Skeletal muscle satellite cell (primary cell): ENCODE data around the gene SUN3.
"Not testable (repeated sequence)": the region's sequence is repeated elsewhere in the genome, so short reads cannot be mapped to it uniquely, and the experiment has no call there.

Experiments
- H3K27me3 ChIP-seq: 2 replicates; pipeline ENCODE4 v1.7.0; 2013; ENCODE audit warnings: low read length; ENCODE audit not compliant: control insufficient read depth, insufficient read depth
- H3K36me3 ChIP-seq: 2 replicates; pipeline ENCODE4 v1.7.0; 2013; ENCODE audit warnings: mild to moderate bottlenecking, control low read depth, low read length; ENCODE audit not compliant: insufficient read depth
- H3K4me1 ChIP-seq: 2 replicates; pipeline ENCODE4 v1.7.0; 2013; ENCODE audit warnings: low read length; ENCODE audit not compliant: control insufficient read depth, insufficient read depth
- H3K4me2 ChIP-seq: 2 replicates; pipeline ENCODE4 v1.7.0; 2013; ENCODE audit warnings: mild to moderate bottlenecking, low read length
- H3K4me3 ChIP-seq: 2 replicates; pipeline ENCODE4 v1.7.0; 2013; ENCODE audit warnings: low read length
- H3K9ac ChIP-seq: 2 replicates; pipeline ENCODE4 v1.7.0; 2013; ENCODE audit warnings: mild to moderate bottlenecking, low read depth, low read length, moderate library complexity
- H3K9me3 ChIP-seq: replicated peaks from 2 replicates; pipeline ENCODE4 v1.7.0; 2013; ENCODE audit warnings: mild to moderate bottlenecking, control low read depth, low read length

SUN3 gene

GRCh38 chr7:48025624-48026023 is 3.3 kb downstream of the SUN3 start:
- no peak overlapping the region for H3K9ac ChIP-seq
- H3K4me2 ChIP-seq, result no peak overlapping the region
- H3K36me3 ChIP-seq, result no peaks in the 10 kb centered on the region
- no peaks in the 10 kb centered on the region for H3K4me1 ChIP-seq
- no peaks in the 10 kb centered on the region for H3K9me3 ChIP-seq
- H3K27me3 ChIP-seq, result peaks cover 68% of the 10 kb centered on the region
- H3K4me3 ChIP-seq, result no peak overlapping the region

DNA sequence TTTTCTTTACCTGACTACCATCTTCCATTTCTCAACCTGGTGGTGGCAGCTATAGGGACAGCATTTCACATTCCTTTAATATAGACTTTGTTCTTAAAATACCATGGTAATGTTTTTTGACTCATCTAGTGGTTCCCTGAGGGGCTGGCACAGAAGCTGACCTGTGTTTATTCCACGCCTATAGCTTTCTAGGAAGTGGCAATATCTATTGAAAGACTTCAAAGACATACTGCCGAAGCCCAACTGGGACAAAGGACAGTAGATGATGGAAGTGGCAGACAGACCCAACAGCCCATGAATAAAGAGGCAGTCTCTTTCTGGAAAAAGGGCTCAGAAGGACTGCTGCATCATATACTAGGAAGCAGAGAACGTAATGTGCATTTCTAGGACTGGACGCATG is 11.2 kb downstream of the SUN3 start:
- Histone ChIP-seq H3K9me3 (no peaks in the 10 kb centered on the region), H3K4me1 (no peaks in the 10 kb centered on the region), H3K4me3 (no peak overlapping the region), H3K27me3 (peaks cover 29% of the 10 kb centered on the region), H3K9ac (no peak overlapping the region), H3K4me2 (no peak overlapping the region), H3K36me3 (no peaks in the 10 kb centered on the region)

DNA sequence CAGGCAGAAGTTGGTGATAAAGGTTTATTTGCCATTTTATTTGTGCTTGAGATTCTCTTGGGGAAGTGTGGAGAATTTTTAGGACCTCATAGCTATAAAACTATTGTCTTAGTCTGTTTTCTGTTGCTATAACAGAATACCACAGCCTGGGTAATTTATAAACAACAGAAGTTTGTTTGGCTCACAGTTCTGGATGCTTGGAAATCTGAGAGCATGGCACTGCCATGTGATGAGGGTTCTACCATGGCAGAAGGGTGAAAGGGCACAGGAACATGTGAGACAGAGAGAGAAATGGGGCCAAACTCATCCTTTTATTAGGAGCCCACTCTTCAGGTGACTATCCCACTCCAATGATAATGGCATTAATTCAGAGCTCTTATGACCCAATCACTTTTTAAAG is 12.3 kb downstream of the SUN3 start:
- Histone ChIP-seq H3K36me3 (no peaks in the 10 kb centered on the region), H3K9me3 (no peaks in the 10 kb centered on the region), H3K27me3 (peaks cover 33% of the 10 kb centered on the region)

GRCh38 chr7:48011951-48012350 is 17.0 kb downstream of the SUN3 start:
- no peaks in the 10 kb centered on the region for H3K36me3 ChIP-seq
- H3K9ac ChIP-seq, result no peak overlapping the region
- H3K4me3 ChIP-seq, result no peak overlapping the region
- no peaks in the 10 kb centered on the region for H3K9me3 ChIP-seq
- no peaks in the 10 kb centered on the region for H3K4me1 ChIP-seq
- no peak overlapping the region for H3K4me2 ChIP-seq
- peaks cover 24% of the 10 kb centered on the region for H3K27me3 ChIP-seq

More for the DNA sequence above, 12.3 kb downstream of the SUN3 start:
- H3K4me1 ChIP-seq, result no peaks in the 10 kb centered on the region
- H3K4me3 ChIP-seq, result no peak overlapping the region
- H3K9ac ChIP-seq, result no peak overlapping the region
- no peak overlapping the region for H3K4me2 ChIP-seq

DNA sequence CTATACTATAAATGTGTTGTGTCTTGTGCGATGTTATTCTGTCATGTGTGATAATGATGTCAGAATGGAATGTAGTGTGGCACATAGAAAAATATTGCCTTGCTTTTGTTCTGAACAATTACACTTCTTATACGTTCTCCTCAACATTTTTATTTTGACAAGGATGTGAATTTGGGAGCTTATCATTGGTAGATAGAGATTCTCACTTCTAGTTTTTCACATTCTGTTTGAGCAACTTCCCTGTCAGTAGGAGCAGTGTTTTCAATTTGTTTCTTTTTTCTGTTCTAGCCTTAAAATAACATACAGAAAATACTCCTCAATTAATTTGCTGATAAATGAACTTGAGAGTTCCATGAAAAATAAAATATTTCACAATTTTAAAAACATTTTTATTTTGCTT is 17.6 kb downstream of the SUN3 start:
- no peak overlapping the region for H3K4me2 ChIP-seq
- no peak overlapping the region for H3K9ac ChIP-seq
- no peak overlapping the region for H3K4me3 ChIP-seq
- no peaks in the 10 kb centered on the region for H3K36me3 ChIP-seq
- peaks cover 22% of the 10 kb centered on the region for H3K27me3 ChIP-seq
- no peaks in the 10 kb centered on the region for H3K4me1 ChIP-seq
- H3K9me3 ChIP-seq, result no peaks in the 10 kb centered on the region

GRCh38 chr7:48009954-48010353 is 19.0 kb downstream of the SUN3 start:
- Histone ChIP-seq H3K4me2 (no peak overlapping the region), H3K9me3 (no peaks in the 10 kb centered on the region), H3K27me3 (peaks cover 24% of the 10 kb centered on the region), H3K9ac (no peak overlapping the region), H3K4me1 (no peaks in the 10 kb centered on the region), H3K4me3 (no peak overlapping the region), H3K36me3 (no peaks in the 10 kb centered on the region)

- Histone ChIP-seq H3K36me3 (no peaks in the 10 kb centered on the region), H3K27me3 (peaks cover 28% of the 10 kb centered on the region), H3K9ac (no peak overlapping the region), H3K4me3 (no peak overlapping the region), H3K9me3 (no peaks in the 10 kb centered on the region), H3K4me2 (no peak overlapping the region), H3K4me1 (no peaks in the 10 kb centered on the region)
Measured at GRCh38 chr7:48009257-48009656, 19.6 kb downstream of the SUN3 start.

DNA sequence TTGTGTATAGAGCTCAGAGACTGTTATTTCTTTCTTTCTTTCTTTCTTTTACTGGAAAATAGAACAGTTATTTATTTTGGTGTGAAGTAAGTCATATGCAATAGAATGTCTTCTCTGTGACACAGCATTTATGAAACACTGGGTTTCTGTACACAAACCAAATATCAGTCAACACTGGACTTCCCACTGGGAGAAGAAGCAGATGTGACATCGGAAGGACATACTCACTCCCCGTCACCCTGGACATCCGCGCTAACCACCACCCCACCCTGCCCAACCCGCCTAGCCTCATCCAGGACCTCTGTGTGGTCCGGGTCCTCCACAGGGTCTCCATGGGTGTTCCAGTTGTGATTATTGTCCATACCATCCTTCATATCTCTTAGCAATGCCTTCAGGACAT is 22.0 kb downstream of the SUN3 start:
- H3K4me3 ChIP-seq, result no peak overlapping the region
- H3K9me3 ChIP-seq, result no peaks in the 10 kb centered on the region
- no peaks in the 10 kb centered on the region for H3K4me1 ChIP-seq
- peaks cover 24% of the 10 kb centered on the region for H3K27me3 ChIP-seq
- H3K4me2 ChIP-seq, result no peak overlapping the region
- no peak overlapping the region for H3K9ac ChIP-seq
- H3K36me3 ChIP-seq, result no peaks in the 10 kb centered on the region

- Histone ChIP-seq H3K36me3 (no peaks in the 10 kb centered on the region), H3K27me3 (peaks cover 14% of the 10 kb centered on the region), H3K4me2 (no peak overlapping the region), H3K4me3 (no peak overlapping the region), H3K4me1 (no peaks in the 10 kb centered on the region), H3K9ac (no peak overlapping the region), H3K9me3 (no peaks in the 10 kb centered on the region)
Measured at GRCh38 chr7:48004638-48005037, 24.3 kb downstream of the SUN3 start.

GRCh38 chr7:48004032-48004431 is 24.9 kb downstream of the SUN3 start:
- no peak overlapping the region for H3K9ac ChIP-seq
- H3K36me3 ChIP-seq, result no peaks in the 10 kb centered on the region
- peaks cover 14% of the 10 kb centered on the region for H3K27me3 ChIP-seq
- H3K4me1 ChIP-seq, result no peaks in the 10 kb centered on the region
- H3K4me3 ChIP-seq, result no peak overlapping the region
- no peak overlapping the region for H3K4me2 ChIP-seq
- H3K9me3 ChIP-seq, result no peaks in the 10 kb centered on the region

DNA sequence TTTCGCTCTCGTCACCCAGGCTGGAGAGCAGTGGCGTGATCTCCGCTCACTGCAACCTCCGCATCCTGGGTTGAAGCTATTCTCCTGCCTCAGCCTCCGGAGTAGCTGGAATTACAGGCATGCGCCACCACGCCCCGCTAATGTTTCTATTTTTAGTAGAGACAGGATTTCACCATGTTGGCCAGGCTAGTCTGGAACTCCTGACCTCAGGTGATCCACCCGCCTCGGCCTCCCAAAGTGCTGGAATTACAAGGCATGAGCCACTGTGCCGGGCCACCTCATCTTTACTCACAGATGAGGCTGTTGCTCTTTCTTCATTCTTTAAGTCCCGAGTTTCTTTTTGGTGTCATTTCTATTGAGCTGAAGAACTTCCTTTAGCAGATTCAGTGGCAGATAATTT is 28.7 kb downstream of the SUN3 start:
- not testable (repeated sequence) for H3K4me3 ChIP-seq, H3K9me3 ChIP-seq, H3K9ac ChIP-seq, H3K4me1 ChIP-seq, H3K4me2 ChIP-seq, H3K36me3 ChIP-seq, H3K27me3 ChIP-seq

- Histone ChIP-seq H3K36me3 (no peaks in the 10 kb centered on the region), H3K9ac (no peak overlapping the region), H3K4me3 (no peak overlapping the region), H3K4me1 (no peaks in the 10 kb centered on the region), H3K4me2 (no peak overlapping the region), H3K9me3 (no peaks in the 10 kb centered on the region), H3K27me3 (no peaks in the 10 kb centered on the region)
Measured at GRCh38 chr7:47999413-47999812, 29.5 kb downstream of the SUN3 start.
